Measurements from ENCODE around the gene PSME3. TPM values are rescaled to one million over a fixed set of nuclear protein-coding genes. Genes with fewer than 3 reads are reported as not detected.

The PSME3 gene, protein sequence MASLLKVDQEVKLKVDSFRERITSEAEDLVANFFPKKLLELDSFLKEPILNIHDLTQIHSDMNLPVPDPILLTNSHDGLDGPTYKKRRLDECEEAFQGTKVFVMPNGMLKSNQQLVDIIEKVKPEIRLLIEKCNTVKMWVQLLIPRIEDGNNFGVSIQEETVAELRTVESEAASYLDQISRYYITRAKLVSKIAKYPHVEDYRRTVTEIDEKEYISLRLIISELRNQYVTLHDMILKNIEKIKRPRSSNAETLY
- 67.7 and 107 TPM in 2 replicates for total RNA-seq

DNA sequence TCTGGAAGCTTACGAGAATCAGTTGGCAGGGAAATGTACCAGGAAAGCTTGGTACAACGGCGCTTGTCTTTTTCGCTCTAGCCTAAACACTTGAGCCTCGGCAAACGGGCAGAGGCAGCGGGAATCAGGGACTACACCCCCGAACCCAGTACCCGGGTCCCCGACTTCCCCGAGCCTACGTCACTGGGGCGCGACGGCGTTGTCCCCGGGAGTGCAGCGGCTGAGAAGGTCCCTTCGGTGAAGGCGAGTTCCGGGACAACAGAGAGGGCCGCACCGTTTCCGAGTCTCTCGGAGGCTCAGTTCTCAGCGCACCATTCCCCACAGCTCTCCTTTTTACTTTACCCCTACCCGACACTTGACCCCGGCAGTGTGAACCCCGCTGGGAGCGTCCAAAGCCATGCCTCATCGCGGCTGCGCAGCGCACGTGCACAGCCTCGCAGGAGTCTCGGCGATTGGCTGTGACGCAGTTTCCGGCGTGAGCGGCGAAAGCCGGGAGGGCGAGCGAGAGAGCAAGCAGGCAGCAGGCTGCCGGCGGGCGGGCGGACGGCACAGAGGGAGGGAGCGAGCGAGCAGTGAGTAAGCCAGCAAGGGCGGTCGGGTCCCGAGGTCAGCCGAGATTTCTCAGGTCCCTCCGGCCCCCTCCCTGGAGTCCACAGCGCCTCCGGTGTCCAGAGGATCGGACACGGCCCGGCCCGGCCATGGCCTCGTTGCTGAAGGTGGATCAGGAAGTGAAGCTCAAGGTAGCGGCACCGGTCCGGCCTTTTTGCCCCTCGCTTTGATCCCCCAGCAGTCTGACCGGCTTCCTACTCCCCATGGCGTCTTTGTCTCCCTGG is at the start of gene PSME3:
TSS of gene PSME3 (plus strand) at position 464 of the 833 bp plus-strand sequence. CDS start at position 699, 235 bp downstream.

GRCh38 chr17:42798383-42799380 is 34.5 kb upstream of the PSME3 start, which contains the start of the genes CNTD1 and COA3:
TSS of gene CNTD1 (plus strand) at chr17:42798861. CDS start at chr17:42799068, 207 bp downstream.
TSS of gene COA3 (minus strand) at chr17:42798704. CDS start at chr17:42798681, 23 bp downstream.

DNA sequence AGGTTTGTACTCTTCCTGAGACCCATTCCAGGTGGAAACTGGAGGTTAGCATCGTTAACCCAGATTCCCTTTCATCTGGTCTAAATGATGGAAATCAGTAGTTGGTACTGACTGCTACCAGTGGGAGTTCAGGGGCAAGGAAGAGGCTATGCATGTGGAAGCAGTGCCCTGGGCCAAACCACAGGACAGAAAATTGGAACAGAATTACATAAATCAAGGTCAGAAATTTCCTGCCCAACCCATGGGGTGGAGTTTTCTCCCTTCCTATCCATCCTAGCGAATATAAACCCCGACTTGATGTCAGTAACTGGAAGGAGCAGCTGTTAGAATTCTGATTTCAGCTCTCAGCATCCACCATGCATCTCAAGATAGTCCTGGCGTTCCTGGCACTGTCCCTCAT is 11.1 kb downstream of the PSME3 start, which contains the start of gene AOC2:
TSS of gene AOC2 (plus strand) at position 310 of the 400 bp plus-strand sequence. CDS start at position 357, 47 bp downstream.

DNA sequence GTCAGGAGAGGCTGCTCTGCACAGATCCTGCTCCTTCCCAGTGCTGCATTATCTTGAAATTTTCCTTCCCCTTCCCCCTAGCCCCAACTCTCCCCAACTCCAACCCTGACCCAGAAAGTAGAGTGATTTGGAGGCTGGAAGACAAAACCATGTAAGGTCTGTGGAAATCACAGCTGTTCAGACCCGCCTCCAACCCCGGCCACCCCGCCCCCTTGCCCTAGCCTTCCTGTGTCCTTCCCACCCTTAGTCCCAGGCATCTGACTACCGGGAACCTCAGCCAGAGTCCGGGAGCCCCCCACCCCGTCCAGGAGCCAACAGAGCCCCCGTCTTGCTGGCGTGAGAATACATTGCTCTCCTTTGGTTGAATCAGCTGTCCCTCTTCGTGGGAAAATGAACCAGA is 17.8 kb downstream of the PSME3 start, which contains the start of gene AOC3:
TSS of gene AOC3 (plus strand) at position 246 of the 400 bp plus-strand sequence. CDS start at position 391, 145 bp downstream.

Other genes starting within 250 kb of the PSME3 start
- 48.9 and 51.7 TPM in 2 replicates for gene RETREG3, start 224.0 kb upstream of the PSME3 start, total RNA-seq
- gene TUBG1, start 223.7 kb upstream of the PSME3 start, total RNA-seq: 43.9 and 57.3 TPM in 2 replicates
- gene TUBG2, start 174.1 kb upstream of the PSME3 start, total RNA-seq: 10.9 and 11.2 TPM in 2 replicates
- gene PLEKHH3, start 156.4 kb upstream of the PSME3 start, total RNA-seq: 19.6 and 19.9 TPM in 2 replicates
- 1.3 and 7.8 TPM in 2 replicates for gene CCR10, start 151.6 kb upstream of the PSME3 start, total RNA-seq
- 25.3 and 49.4 TPM in 2 replicates for gene CNTNAP1, start 150.9 kb upstream of the PSME3 start, total RNA-seq
- gene EZH1, start 88.4 kb upstream of the PSME3 start, total RNA-seq: 9.6 and 13.5 TPM in 2 replicates
- 0.65 and 1.4 TPM in 2 replicates for gene RAMP2, start 72.2 kb upstream of the PSME3 start, total RNA-seq
- gene VPS25, start 59.9 kb upstream of the PSME3 start, total RNA-seq: 77.3 and 82.1 TPM in 2 replicates
- 2.0 and 4.1 TPM in 2 replicates for gene WNK4, start 52.8 kb upstream of the PSME3 start, total RNA-seq
- 64.2 and 69.5 TPM in 2 replicates for gene COA3, start 34.7 kb upstream of the PSME3 start, total RNA-seq
- not detected in 2 replicates for gene CNTD1, start 34.5 kb upstream of the PSME3 start, total RNA-seq
- 68.6 and 74.5 TPM in 2 replicates for gene BECN1, start 9.1 kb upstream of the PSME3 start, total RNA-seq
- gene AOC2, start 11.2 kb downstream of the PSME3 start, total RNA-seq: 0.65 TPM in 1 of 2 replicates, not detected in the other
- gene AOC3, start 17.8 kb downstream of the PSME3 start, total RNA-seq: not detected in 2 replicates
- not detected in 2 replicates for gene G6PC1, start 67.4 kb downstream of the PSME3 start, total RNA-seq
- 23.5 and 32.2 TPM in 2 replicates for gene AARSD1, start 131.1 kb downstream of the PSME3 start, total RNA-seq
- not detected in 2 replicates for gene PTGES3L, start 146.7 kb downstream of the PSME3 start, total RNA-seq
- gene RUNDC1, start 147.2 kb downstream of the PSME3 start, total RNA-seq: 7.6 and 9.0 TPM in 2 replicates
- gene RPL27, start 165.0 kb downstream of the PSME3 start, total RNA-seq: 1,314 and 1,460 TPM in 2 replicates
- 40.6 and 44.4 TPM in 2 replicates for gene IFI35, start 173.4 kb downstream of the PSME3 start, total RNA-seq
- 194 and 208 TPM in 2 replicates for gene VAT1, start 189.0 kb downstream of the PSME3 start, total RNA-seq
- gene RND2, start 191.8 kb downstream of the PSME3 start, total RNA-seq: 0.49 TPM in 1 of 2 replicates, not detected in the other